Stomach (tissue), 4 donors: ENCODE results near the gene FOXF2.

Source experiments
- CTCF ChIP-seq, 7 experiments: fragments of 450-650 bp in 4 of 7; fragments of 200-600 bp in 3 of 7; sonication (generic) in 3 of 7; IDR thresholded peaks; one replicate each; pipeline ENCODE4 v1.5.1; 2016 to 2019; ENCODE audit warnings: antibody characterized with exemption in 7 of 7, control low read depth in 2 of 7, mild to moderate bottlenecking in 1 of 7
- EP300 ChIP-seq: sonication (generic); formaldehyde crosslinking; IDR thresholded peaks from one replicate; pipeline ENCODE4 v1.6.1; 2017; ENCODE audit warnings: antibody characterized with exemption
- POLR2A ChIP-seq, 4 donors: fragments of 450-650 bp; IDR thresholded peaks; one replicate each; pipeline ENCODE4 v1.6.1; 2016; ENCODE audit warnings: antibody characterized with exemption in 4 of 4, control low read depth in 2 of 4, mild to moderate bottlenecking in 1 of 4, moderate library complexity in 1 of 4

- TF ChIP-seq CTCF (IDR thresholded peaks at IDR 0.05): no peak
- TF ChIP-seq EP300: no peak
- TF ChIP-seq POLR2A (IDR thresholded peaks at IDR 0.05): no peak
Measured at GRCh38 chr6:1403851-1404712, 14.7 kb downstream of the FOXF2 start.
